Stimulated activated CD4-positive, alpha-beta T cell treated with anti-CD3 and anti-CD28 coated beads, TNF-alpha, amount 100 ng/mL, for 1 hour (primary cell): Measurements from ENCODE around the gene VWA1.
"Not testable (repeated sequence)": the region's sequence is repeated elsewhere in the genome, so short reads cannot be mapped to it uniquely, and the experiment has no call there.

Source experiments
- DNase-seq, 3 donors: peaks; one replicate each; pipeline ENCODE4 v3.0.0-alpha.2; 2020; ENCODE audit warnings: low read depth in 3 of 3, low spot score in 1 of 3

VWA1 gene

DNA sequence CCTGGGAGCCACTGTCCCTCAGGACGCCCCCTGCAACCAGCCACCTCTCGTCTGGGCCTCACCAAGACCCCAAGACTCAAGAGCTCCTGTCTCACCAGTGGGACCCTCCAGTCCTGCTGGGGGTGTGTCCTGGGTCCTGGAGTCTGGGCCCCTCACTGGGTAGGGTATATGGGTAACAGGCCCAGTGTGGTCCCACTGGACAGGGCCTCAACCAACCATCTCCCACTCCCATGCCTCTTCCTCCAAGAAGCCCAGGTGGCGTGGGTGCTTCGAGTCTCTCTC, 725 bp upstream of the VWA1 start:
- no peak for DNase-seq

DNA sequence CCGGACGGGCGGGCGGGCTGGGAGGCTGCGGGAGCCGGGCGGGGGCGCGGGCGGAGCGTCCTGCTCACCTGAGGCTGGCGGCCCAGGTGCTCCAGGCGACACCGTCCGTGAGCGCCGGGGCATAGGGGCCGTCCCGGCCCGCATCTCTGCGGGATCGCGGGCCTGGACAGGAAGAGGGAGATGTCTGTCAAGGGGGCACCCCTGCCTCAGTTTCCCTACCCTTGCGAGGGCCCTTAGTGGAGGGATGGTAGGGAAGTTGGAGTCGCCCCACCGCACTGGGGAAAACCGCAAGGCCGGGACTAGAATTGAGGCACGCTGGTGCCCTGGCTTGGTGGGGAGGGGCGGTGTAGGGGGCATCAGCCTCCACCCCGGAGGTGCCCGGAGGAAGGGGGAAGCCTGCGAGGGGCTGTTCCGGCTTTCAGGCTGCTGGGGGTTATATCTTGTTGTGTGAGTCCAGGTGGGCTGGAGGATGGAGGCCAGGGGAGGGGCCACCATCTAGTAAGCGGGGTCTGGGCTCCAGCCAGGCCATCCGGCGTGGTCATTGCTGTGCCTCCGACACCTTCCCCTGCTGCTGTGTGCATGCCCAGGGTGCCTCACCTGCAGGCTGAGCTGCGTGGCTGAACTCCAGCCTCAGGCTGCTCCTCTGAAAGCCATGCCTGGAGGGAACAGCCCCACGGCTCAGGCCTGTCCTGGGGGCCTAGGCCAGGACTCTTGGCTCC, 580 bp downstream of the VWA1 start:
- no peak for DNase-seq

DNA sequence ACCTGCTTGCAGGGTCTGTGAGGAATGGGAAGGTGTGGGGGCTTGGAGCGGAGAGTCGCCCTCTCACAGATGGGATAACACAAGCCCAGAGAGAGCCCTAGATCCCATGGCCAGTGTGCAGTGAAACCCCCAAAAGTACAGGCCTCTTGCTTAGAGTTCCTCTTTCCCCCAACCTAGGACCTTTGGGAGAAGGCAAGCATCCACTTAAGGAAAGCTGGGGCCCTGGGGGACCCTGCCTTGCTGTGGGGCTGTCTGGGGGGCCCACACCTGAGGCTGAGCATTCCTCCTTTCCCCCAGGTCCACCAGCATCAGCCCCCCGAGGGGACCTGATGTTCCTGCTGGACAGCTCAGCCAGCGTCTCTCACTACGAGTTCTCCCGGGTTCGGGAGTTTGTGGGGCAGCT, 1.1 kb downstream of the VWA1 start:
- no peak for DNase-seq

DNA sequence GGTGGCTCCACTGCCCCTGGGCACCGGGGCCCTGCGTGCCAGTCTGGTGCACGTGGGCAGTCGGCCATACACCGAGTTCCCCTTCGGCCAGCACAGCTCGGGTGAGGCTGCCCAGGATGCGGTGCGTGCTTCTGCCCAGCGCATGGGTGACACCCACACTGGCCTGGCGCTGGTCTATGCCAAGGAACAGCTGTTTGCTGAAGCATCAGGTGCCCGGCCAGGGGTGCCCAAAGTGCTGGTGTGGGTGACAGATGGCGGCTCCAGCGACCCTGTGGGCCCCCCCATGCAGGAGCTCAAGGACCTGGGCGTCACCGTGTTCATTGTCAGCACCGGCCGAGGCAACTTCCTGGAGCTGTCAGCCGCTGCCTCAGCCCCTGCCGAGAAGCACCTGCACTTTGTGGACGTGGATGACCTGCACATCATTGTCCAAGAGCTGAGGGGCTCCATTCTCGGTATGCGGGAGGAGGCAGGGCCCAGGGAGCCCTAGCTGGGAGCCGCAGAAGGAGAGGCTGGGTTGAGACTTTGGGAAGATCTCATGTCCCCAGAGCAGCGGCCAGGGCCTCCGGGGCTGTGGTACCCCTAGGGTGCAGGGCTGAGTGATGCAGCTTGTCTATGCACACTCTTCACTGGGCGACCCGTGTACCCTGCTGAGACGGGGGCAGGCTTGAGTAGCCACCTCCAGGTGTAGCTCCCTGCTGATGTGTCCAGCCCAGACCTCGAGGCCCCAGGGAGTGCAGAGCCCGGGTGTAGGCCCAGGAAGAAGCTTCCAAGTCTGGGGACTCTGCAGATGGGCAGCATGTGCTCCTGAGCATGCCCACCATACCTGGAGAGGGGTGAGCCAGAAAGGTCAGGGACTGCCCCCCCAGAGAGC, 1.8 kb downstream of the VWA1 start:
- DNase-seq: no peak

DNA sequence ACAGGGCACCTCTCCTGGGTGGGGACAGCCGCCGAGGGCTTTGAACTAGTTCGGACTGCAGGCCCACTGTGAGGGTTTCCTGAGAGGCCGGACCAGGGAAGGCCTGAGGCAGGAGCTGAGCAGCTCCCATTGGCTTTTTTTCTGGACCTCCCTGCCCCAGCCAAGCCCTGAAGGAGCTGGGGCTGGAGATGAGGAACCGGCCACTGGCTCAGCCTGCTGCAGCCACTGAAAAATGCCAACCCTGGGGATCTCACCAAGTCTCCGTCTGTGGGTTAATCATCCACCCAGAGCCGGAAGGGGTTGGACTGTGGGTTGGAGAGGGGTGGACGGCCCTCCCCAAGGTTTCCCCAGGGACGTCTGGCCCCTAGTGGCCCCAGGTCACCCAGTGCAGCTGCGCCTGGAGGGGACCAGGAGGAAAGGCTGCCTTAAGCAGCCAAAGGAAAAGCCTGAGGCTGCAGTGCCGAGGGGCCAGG, 2.5 kb downstream of the VWA1 start:
- DNase-seq: no peak

DNA sequence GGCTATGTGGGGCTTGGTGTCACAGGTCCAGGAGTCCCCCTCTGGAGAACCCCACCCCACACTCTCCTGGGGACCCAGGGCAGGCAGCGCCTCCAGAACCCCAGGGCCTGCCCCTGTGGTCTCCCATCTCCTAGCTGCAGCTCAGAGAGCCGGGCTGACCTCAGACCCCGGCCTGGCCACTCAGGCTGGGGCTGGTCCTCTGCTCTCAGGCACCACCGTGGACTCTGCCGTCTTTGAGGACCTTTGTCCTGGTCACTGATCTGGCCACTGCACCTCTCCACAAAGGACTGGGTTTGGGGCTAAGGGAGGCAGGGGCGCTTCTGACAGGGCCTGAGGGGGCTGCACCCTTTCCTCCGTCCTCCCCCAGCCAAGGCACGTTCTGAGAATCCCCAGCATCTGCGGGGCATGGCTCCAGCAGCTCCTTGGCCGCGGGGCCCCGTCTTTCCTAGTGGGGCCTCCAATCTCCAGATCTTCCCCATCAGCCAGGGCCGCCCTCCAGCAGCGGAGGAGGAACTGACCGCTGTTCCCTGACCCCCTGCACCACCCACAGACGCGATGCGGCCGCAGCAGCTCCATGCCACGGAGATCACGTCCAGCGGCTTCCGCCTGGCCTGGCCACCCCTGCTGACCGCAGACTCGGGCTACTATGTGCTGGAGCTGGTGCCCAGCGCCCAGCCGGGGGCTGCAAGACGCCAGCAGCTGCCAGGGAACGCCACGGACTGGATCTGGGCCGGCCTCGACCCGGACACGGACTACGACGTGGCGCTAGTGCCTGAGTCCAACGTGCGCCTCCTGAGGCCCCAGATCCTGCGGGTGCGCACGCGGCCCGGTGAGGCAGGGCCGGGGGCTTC, 3.3 kb downstream of the VWA1 start:
- no peak for DNase-seq

DNA sequence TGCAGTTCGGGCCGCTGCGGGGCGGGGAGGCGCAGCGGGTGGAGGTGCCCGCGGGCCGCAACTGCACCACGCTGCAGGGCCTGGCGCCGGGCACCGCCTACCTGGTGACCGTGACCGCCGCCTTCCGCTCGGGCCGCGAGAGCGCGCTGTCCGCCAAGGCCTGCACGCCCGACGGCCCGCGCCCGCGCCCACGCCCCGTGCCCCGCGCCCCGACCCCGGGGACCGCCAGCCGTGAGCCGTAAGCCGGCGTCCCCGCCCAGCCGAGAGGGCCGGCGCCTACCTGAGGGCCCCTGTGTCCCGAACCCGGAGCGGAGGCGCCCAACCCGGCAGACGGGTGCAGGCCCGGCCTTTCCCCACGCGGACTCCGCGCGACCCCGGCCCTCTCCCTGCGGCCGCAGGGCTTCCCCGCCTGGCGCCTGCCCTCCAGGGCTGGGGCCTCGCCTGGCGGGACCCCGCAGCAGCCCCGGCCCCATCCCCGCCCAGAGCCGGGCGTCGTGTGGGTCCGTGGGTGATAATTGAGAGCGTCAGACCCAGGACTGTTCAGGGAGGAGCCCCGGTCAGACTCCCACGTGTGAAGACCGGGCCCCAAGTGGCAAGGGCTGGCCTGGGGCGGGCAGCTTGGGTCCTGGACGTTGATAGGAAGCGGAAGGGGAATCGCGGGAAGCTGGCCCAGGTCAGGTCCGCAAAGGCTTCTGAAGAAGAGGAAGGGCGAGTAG, 4.2 kb downstream of the VWA1 start:
- no peak for DNase-seq

DNA sequence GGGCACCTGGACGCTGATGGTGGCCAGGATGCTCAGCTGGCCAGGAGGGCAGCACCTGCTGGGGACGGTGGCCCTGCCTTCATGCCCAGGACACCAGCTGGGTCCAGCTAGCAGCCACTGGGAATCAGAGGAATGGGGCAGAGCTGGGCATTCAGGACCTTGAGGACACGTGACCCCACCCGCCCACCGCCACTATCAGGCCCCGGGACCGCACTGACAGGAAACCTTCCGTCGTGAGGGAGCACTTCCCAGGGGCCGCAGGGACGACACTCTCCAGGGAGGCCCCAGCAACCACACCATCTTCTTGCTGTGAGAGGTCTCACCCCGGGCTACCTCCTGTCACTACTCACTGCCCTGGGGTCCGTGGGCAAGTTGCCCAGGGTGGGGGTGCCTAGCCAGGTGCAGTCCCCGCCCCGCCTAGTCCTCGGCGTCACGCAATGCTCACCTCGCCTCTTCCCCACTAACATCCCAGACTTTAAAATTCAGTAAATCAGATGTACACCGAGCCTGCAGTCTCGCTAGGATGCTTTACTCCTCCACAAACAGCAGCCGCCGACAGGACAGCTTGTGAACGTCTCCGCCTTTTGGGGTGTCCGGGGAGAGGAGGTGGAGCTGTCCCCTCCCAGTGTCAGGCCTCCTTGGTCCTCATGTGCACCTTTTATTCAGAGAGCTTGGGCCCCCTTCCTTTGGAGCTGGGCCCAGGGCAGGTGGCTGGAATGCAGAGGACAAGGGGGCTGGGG, 4.9 kb downstream of the VWA1 start:
- no peak for DNase-seq

DNA sequence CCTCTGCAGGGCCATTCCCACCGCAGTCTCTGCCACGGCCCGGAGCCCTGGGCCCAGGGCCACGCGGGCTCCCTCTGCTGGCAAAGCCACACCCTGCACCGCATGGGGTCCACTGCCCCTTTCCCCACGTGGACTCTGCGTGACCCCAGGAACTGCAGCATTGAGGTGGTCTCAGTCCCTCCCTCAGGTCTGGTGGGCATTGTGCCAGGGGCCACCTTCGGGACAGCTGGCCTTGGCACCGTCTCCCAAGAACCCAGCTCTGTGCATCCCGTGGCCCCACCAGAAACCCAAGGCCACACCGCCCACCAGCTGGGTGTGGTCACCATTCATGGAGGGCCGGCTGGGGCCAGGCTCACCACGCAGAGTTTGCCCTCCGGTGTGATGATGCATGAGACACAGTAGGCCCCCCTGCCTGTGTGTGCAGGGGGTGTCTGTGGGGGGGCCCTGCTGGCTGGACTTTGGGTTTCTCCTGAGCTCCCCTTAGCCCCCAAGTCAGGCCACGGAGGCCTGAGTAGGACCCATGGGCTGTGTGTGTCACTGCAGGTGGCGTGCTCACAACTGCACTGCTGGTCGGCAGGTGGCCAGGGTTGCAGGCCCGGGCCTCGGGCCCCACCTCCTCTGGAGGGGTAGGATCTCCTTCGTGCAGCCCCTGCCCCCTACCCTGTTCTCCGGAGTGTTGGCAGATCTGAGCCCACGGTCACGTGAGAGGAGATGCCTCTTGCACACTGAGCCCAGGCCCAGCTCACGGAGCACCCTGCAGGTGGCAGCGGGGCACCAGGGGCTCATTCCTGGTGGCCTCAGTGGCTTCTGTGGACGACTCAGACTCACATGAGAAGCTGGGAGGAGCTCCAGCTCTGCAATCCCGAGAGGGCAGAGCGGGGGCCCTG, 5.8 kb downstream of the VWA1 start:
- DNase-seq: peak in 2 of 3 donors; percentile 34 to 60

DNA sequence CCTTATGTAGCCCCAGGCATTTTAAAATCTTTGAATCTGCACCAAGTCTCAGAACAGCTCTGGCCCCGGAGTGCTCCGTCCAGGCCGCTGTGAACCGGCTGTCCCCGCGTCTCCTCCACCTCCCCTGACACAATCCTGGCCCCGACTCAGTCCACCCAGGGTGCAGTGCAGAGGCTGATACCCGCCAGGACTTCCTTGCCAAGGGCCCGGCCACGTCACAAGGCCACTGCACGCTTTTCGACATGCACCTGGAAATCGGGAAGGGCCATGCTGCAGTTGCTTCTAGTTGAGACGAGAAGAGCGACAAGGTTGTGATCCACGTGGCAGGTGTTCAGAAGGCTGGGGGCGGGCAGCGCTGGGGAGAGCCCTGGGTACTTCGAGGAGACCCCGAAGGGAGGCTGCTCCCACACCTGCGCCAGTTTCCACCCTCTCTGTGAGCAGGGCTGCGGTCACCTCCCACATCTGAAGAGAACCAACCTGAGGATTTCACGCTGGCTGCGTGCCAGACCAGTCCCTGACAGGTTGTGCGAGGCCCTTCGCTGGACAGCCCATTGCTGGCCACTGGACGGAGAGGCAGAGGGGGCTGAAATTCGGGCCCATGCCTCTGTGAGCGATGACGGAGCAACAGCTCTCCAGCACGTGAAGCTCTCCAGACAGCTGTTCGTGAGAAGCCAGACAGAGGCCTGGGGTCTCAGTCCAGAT, 6.7 kb downstream of the VWA1 start:
- no peak for DNase-seq

DNA sequence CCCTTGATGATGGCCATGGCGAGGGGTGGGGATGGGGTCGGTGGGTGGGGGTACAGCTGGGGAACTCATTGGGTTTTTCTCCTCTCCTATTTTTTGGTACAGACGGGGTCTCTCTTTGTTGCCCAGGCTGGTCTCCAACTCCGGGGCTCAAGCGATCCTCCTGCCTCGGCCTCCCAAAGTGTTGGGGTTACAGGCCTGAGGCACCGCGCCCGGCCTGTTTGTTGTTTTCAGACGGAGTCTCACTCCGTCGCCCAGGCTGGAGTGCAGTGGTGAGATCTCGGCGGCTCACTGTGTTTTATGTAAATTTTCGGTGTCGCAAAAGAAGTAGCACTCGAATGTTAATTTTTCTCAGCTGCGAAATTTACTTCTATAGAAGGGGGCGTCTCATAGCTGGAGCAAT, 11.1 kb downstream of the VWA1 start:
- not testable (repeated sequence) for DNase-seq

DNA sequence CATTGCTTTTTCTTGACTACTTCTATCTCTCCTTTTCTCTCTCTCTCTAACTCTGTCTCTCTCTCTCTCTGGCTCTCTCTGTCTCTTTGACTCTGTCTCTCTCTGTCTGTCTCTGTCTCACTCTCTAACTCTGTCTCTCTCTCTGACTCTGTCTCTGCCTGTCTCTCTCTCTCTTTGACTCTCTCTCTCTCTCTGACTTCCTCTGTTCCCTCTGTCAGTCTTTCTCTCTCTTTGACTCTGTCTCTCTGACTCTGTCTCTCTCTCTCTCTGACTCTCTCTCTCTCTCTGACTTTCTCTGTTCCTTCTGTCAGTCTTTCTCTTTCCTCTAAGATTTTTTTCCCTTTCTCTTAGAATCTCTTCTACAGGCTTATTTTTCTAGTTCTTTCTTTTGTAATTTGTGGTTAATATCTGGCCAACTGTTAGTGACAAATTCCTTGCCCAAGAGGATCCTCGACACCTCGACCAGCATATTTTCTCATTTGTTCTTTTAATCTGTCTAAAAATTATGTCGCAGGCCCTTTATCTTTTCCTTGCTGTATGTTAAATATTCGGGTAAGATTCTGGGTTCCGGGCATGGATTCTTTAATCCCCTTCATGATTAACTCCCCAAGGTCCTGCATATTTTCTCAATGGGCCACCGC, 13.7 kb downstream of the VWA1 start, which contains the start of gene ATAD3C:
Gene ATAD3C (plus strand): TSS at position 591 of the 641 bp plus-strand sequence. CDS start 995 bp downstream, outside the sequence.
- DNase-seq: no peak

DNA sequence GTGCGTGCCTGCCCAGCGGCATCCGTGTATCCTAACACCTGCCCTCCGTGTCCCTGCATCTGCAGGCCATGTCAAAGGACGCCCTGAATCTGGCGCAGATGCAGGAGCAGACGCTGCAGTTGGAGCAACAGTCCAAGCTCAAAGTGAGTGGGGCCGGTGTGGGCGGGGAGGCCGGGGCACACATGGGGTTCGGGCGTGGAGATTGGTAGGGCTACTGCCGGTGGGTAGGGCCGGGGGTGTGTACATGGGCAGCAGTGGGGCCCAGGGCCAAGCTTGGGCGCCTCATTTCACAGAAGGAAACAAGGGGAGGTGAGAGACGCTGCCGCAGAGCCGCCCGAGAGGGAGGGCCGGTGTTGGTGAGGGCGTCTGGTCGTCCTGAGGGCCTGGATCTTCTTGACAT, 15.1 kb downstream of the VWA1 start:
- not testable (repeated sequence) for DNase-seq

DNA sequence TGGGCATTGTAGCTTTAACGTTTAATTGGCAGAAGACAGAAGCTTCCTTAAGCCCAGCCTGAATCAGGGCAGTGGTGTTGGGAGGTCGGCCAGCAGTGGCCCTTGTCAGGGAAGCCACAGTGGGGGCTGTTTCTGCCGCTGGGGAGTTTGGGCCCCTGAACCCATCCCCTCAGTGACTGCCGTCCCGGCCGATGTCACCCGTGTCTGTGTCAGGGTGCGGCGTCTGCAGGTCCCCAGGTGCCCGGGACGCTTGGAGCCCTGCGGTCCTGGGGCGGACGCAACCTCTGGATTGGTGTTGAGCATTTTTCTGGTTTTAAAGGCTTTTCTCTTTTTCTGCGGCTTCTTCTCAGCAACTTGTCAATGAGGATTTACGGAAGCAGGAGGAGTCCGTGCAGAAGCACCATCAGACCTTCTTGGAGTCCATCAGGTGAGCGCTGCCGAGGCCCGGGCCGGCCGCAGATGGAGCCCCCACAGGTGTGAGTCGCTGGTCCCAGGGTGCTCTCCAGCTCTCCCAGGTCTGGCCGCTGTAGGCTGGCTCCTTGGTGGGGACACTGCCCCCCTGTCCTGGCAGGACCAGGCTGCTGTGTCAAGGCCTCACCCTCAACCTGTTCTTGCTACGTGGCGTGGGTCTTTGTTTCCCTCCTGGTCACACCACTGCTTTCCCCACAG, 16.3 kb downstream of the VWA1 start:
- no peak for DNase-seq

DNA sequence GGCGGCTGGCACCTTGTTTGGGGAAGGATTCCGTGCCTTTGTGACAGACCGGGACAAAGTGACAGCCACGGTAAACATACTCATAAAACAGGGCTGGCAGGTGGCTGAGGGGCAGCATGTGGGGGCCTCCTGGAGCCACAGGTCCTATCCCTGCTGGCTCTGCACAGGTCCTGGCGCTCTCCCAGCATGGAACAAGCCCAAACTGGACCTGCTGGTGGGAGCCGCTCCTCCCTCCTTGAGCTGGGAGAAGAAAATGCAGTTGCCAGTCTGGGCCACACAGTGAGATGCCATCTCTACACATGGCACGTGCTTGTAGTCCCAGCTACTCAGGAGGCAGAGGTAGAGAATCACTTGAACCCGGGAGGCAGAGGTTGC, 16.9 kb downstream of the VWA1 start:
- not testable (repeated sequence) for DNase-seq

DNA sequence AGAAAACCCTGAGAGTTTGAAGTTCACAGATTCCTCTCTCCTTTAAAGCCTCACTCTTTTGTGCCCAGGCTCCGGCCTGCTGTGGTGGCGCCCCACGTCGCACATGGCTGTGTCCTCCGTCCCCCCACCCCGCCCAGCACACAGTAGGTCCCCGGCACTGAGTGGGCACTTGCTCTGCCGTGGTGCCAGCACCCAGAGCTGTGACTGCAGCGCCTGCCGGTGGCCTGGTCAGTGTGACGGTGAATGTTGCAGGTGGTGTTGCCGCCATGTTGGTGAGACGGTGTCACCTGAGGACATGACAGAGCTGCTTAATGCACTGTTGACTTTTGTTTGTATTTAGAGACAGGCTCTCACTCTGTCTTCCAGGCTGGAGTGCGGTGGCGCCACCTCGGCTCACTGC, 17.4 kb downstream of the VWA1 start:
- no peak for DNase-seq

DNA sequence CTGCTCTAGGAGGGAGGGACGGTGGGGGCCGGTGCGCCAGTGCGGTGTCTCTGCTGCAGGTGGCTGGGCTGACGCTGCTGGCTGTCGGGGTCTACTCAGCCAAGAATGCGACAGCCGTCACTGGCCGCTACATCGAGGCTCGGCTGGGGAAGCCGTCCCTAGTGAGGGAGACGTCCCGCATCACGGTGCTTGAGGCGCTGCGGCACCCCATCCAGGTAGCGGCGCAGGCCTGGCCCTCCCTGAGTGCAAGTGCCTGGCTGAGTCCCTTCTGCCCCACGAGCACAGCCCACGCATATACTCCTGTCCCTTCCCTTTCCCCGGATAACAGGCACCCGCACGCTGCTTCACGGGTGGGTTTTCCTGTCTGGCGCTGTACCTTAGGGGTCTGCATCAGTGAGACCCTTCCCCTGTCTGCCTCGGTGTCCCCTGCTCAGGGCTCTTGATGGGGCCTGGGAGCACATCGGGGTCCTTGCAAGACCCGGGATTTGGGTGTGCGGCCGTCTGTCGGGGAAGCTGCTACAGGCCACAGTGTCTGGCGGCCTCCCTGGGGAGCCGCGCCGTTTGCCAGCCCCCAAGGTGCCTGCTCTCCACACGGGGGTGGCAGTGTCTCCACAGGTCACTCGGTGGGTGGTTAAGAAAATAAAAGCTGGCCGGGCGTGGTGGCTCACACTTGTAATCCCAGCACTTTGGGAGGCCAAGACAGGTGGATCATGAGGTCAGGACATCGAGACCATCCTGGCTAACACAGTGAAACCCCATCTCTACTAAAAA, 19.0 kb downstream of the VWA1 start:
- not testable (repeated sequence) for DNase-seq
